Activated naive CD8-positive, alpha-beta T cell treated with anti-CD3 and anti-CD28 coated beads, Interleukin-2, amount 50 U/mL, for 24 hours (primary cell): Measurements from ENCODE around the gene KCNJ12.
"Not testable (repeated sequence)": the region's sequence is repeated elsewhere in the genome, so short reads cannot be mapped to it uniquely, and the experiment has no call there.

Experiments used
- ATAC-seq: fragments of 150-1000 bp; cut with Tn5 transposase; one replicate; pipeline ENCODE4 v1.10.0; 2021
- DNase-seq: peaks from one replicate; pipeline ENCODE4 v3.0.0; 2021
- H3K27ac Mint-ChIP-seq: one replicate; pipeline ENCODE4 v1.8.0; 2021; ENCODE audit warnings: mild to moderate bottlenecking, mixed read lengths
- H3K27me3 Mint-ChIP-seq: one replicate; pipeline ENCODE4 v1.8.0; 2021; ENCODE audit warnings: mixed read lengths
- H3K36me3 Mint-ChIP-seq: one replicate; pipeline ENCODE4 v1.8.0; 2021; ENCODE audit warnings: low read depth, mixed read lengths
- H3K4me1 Mint-ChIP-seq: one replicate; pipeline ENCODE4 v1.8.0; 2021; ENCODE audit warnings: mixed read lengths
- H3K4me3 Mint-ChIP-seq: one replicate; pipeline ENCODE4 v1.8.0; 2021; ENCODE audit warnings: mild to moderate bottlenecking, moderate library complexity, mixed read lengths
- H3K9me3 Mint-ChIP-seq: one replicate; pipeline ENCODE4 v1.8.0; 2021; ENCODE audit warnings: mixed read lengths

KCNJ12 gene

GRCh38 chr17:21400816-21401593 is 24.8 kb downstream of the KCNJ12 start:
- no peak for ATAC-seq
- no peaks in the 10 kb centered on the region for H3K36me3 Mint-ChIP-seq
- H3K4me1 Mint-ChIP-seq = no peaks in the 10 kb centered on the region
- H3K9me3 Mint-ChIP-seq = no peaks in the 10 kb centered on the region
- H3K4me3 Mint-ChIP-seq = no peak overlapping the region
- H3K27ac Mint-ChIP-seq = no peak overlapping the region
- H3K27me3 Mint-ChIP-seq = no peaks in the 10 kb centered on the region
- no peak for DNase-seq

DNA sequence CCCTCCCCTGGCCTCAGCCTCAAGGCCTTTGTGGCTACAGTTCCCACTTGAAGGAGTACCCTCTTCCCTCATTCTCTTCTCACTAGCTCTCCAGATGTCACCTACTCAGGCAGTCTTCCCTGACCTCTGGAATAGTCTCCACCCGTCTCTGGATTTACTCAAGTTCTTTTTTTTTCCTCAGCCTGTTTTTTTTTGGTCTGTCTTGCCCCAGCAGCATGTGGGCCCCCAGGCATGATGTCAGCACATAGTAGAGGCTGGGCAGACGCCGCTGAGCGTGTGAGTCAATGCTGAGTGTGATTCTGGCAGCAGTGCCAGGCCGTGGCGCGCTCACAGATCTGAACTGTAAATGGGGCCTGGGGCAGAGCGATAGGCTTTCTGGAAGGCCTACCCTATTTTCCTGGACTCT is 26.0 kb downstream of the KCNJ12 start:
- not testable (repeated sequence) for ATAC-seq, DNase-seq, H3K36me3 Mint-ChIP-seq, H3K27me3 Mint-ChIP-seq, H3K4me1 Mint-ChIP-seq, H3K9me3 Mint-ChIP-seq, H3K27ac Mint-ChIP-seq, H3K4me3 Mint-ChIP-seq

DNA sequence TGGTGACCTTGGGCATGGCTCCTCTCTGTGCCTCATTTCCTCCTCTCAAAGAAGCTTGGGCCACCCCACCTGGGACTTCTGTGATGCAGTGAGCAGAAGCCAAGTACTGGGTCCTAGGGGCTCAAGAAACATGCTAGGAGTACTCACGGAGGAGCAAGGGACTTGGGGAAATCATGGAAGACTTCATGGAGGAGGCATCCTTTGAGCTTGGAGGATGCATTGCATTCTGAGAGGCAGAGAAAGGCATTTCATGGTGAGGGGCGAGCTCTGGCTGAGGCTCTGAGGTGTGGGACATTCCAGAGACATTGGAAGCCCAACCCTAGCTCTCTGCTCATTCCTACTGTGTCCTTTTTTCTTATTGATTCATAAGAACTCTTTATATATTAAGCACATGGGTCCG is 26.8 kb downstream of the KCNJ12 start:
- H3K9me3 Mint-ChIP-seq, H3K4me1 Mint-ChIP-seq, DNase-seq, H3K36me3 Mint-ChIP-seq, ATAC-seq, H3K27ac Mint-ChIP-seq, H3K27me3 Mint-ChIP-seq, H3K4me3 Mint-ChIP-seq: not testable (repeated sequence)

- not testable (repeated sequence) for H3K27me3 Mint-ChIP-seq, ATAC-seq, DNase-seq, H3K4me1 Mint-ChIP-seq, H3K27ac Mint-ChIP-seq, H3K9me3 Mint-ChIP-seq, H3K36me3 Mint-ChIP-seq, H3K4me3 Mint-ChIP-seq
These were observed 27.9 kb downstream of the KCNJ12 start for GRCh38 chr17:21404106-21404505.

DNA sequence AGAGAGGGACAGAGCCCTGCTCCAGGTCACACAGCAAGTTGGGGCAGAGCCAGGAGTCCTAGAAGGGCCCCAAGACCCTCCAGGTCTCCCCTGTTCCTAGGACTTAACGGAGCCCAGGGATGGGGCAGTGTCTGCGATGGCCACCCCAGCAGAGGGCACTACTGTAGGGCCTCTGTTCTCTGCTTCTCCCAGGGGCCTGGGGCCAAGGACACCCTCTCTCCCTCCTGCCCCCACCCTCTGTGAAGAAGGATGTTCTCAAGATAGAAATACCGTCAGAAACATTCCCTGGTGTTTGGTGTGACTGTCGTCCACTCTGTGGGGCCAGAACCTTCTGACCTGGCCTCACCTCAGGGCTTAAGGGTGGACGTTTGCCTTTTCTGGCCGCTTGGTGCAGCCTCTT is 28.4 kb downstream of the KCNJ12 start:
- ATAC-seq, H3K9me3 Mint-ChIP-seq, DNase-seq: not testable (repeated sequence)

DNA sequence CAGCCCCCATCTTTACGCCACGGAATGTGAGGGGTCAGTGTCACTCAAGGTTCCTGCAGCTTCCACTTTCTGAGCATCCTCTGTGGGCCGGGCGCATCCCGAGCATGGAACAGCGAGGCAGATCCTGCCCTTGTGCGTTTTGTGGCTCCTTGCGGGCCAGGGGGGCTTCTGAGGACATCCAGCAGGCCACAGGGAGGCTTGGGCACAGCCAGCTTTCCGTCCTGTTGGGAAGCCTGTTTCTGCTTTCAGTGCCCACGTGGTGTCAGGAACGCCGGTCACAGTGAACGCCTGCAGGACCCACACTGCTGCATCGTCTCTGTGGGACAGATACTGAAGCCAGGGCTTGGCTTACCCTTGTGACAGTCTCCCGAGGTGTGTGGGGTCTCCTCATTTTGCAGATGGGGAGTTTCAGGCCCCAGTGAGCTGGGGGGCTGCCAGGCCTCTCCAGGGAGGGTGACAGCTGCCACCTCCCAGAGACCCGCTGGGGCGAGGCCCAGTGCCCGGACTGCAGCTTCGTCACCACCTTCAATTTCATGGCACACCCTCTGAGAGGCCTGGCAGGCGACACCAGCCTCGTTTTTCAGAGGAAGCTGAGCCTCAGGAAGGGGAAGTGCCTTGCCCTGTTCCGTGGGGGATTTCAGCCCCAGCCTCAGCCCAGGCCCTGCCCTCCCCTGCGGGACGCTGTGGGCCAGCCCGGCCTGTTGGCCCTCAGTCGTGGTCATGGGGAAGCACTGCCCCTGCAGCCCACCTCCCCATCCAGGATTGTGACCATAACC is 29.0 kb downstream of the KCNJ12 start:
- not testable (repeated sequence) for H3K9me3 Mint-ChIP-seq, H3K4me3 Mint-ChIP-seq, H3K27me3 Mint-ChIP-seq, DNase-seq, ATAC-seq, H3K36me3 Mint-ChIP-seq, H3K4me1 Mint-ChIP-seq, H3K27ac Mint-ChIP-seq

More for the DNA sequence above, 28.4 kb downstream of the KCNJ12 start:
- H3K4me1 Mint-ChIP-seq, H3K27ac Mint-ChIP-seq, H3K36me3 Mint-ChIP-seq, H3K4me3 Mint-ChIP-seq, H3K27me3 Mint-ChIP-seq: not testable (repeated sequence)

GRCh38 chr17:21405904-21406400 is 29.8 kb downstream of the KCNJ12 start:
- not testable (repeated sequence) for H3K27me3 Mint-ChIP-seq, ATAC-seq

DNA sequence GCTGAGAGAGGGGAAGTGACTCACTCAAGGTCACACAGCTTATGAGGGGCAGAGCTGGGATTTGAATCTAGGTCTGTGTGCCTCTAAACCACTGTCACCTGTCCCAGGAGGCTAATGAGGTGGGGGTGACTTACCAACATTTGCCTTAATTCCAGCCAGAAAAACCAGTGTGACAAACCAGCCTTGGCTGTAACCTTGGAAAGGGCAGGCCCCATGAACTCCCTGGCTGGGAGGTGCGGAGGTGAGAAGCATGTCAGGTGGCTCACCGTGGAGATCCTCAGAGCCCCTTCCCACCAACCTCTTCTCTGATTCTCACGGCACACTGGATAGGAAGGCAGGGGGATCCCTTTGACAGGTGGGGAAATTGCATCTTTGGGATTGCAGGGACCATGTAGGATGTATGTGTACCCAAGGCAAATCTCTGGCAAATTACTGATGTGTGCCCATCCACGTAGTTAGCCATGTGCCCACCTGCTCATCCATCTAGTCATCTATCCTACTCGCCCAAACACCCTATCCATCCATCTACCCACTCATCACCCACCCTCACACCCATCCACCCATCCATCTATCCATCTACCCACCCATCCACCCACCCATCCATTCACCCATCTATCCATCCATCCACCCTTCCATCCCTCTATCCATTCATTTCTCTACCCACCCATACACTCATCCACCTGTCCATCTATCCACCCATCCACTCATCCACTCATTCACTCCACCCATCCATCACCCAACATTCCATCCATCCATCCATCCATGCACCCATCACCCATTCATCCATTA is 30.7 kb downstream of the KCNJ12 start:
- not testable (repeated sequence) for H3K36me3 Mint-ChIP-seq, ATAC-seq, H3K27me3 Mint-ChIP-seq, H3K4me3 Mint-ChIP-seq, H3K4me1 Mint-ChIP-seq, DNase-seq, H3K27ac Mint-ChIP-seq, H3K9me3 Mint-ChIP-seq

More at GRCh38 chr17:21405904-21406400, 29.8 kb downstream of the KCNJ12 start:
- H3K4me1 Mint-ChIP-seq, H3K27ac Mint-ChIP-seq, H3K36me3 Mint-ChIP-seq, DNase-seq, H3K9me3 Mint-ChIP-seq, H3K4me3 Mint-ChIP-seq: not testable (repeated sequence)

GRCh38 chr17:21407752-21408151 is 31.6 kb downstream of the KCNJ12 start:
- not testable (repeated sequence) for DNase-seq, H3K9me3 Mint-ChIP-seq, H3K27ac Mint-ChIP-seq, H3K4me1 Mint-ChIP-seq, H3K36me3 Mint-ChIP-seq, H3K4me3 Mint-ChIP-seq, ATAC-seq, H3K27me3 Mint-ChIP-seq

GRCh38 chr17:21408224-21408623 is 32.1 kb downstream of the KCNJ12 start:
- H3K4me1 Mint-ChIP-seq, H3K9me3 Mint-ChIP-seq, H3K27ac Mint-ChIP-seq, H3K4me3 Mint-ChIP-seq, DNase-seq, ATAC-seq, H3K36me3 Mint-ChIP-seq, H3K27me3 Mint-ChIP-seq: not testable (repeated sequence)

DNA sequence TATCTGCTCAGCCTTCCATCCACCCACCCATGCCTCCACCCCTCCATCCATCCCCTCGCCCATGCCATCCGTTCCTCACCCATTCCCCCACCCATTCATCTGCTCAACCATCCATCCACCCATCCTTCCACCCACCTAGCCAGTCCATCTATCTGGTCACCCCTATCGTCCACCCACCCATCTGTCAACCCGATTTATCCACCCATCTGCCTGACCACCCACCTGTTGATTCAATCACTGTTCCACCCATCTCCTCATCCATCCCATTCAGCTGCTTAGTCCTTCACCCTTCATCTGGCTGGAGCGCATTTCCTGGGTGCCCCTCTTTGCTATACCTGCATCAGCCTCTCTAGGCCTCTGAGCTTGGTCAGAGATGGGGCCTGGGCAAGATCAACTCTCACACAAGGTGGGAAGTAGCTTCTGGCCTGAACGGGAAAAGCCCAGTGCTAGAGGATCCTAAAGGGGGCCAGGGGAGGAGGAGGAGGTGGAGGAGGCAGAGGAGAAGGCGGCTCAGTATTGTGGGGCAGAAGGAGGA is 32.7 kb downstream of the KCNJ12 start:
- ATAC-seq, DNase-seq, H3K27ac Mint-ChIP-seq, H3K4me3 Mint-ChIP-seq, H3K27me3 Mint-ChIP-seq, H3K9me3 Mint-ChIP-seq, H3K36me3 Mint-ChIP-seq, H3K4me1 Mint-ChIP-seq: not testable (repeated sequence)

GRCh38 chr17:21409388-21409787 is 33.2 kb downstream of the KCNJ12 start:
- H3K27me3 Mint-ChIP-seq = not testable (repeated sequence)

DNA sequence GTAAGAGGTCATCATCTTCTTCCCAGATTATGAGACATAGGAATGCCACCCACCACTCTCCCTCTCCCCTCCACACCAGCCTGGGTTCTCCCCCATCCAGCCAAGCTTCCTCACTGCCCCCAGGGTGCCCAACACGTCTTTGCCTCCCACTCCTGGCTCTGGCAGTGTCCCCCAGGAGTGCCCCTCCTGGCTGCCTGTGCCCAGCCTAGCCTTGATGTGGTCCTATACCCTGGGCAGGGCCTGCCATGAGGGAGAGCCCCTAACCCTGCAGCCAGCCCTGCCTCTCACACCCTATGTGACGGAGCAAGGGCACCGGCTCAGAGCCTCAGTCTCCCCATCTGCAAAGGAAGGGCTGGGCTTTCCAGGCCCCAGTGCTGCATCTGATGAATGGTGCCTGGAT is 33.8 kb downstream of the KCNJ12 start:
- not testable (repeated sequence) for DNase-seq, H3K4me1 Mint-ChIP-seq, ATAC-seq, H3K36me3 Mint-ChIP-seq, H3K9me3 Mint-ChIP-seq, H3K27me3 Mint-ChIP-seq, H3K27ac Mint-ChIP-seq, H3K4me3 Mint-ChIP-seq

More at GRCh38 chr17:21409388-21409787, 33.2 kb downstream of the KCNJ12 start:
- not testable (repeated sequence) for H3K27ac Mint-ChIP-seq, H3K4me3 Mint-ChIP-seq, DNase-seq, H3K9me3 Mint-ChIP-seq, ATAC-seq, H3K4me1 Mint-ChIP-seq, H3K36me3 Mint-ChIP-seq

DNA sequence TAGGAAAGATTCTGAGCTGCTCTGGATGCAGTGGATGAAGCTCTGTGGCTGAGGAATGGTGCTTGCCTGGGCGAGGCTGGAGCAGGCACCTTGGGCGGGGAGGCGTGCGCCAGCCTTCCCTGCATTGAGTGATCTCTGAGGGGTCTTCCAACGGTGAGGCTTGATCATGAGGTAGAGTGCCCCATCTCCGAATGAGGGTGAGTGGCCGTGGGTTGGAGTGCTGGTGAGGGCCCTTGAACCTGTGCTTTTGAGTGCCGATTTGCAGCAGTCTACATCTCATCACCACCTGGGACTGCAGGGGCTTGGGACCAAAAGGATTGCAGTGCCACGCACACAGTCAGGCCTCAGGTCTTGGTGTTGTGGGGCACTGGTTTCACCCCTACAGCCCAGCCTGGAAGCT is 34.2 kb downstream of the KCNJ12 start:
- not testable (repeated sequence) for DNase-seq, ATAC-seq, H3K4me3 Mint-ChIP-seq, H3K9me3 Mint-ChIP-seq, H3K36me3 Mint-ChIP-seq, H3K27me3 Mint-ChIP-seq, H3K27ac Mint-ChIP-seq, H3K4me1 Mint-ChIP-seq
